HG03460 (cell line): ENCODE measurements around the gene ENAH.
"Not testable (repeated sequence)": the region's sequence is repeated elsewhere in the genome, so short reads cannot be mapped to it uniquely, and the experiment has no call there.

Experiments used
- ATAC-seq: cut with Tn5 transposase; IDR thresholded peaks from one replicate; pipeline ENCODE4 v1.9.1; 2021; ENCODE audit not compliant: unreplicated experiment

The ENAH gene

DNA sequence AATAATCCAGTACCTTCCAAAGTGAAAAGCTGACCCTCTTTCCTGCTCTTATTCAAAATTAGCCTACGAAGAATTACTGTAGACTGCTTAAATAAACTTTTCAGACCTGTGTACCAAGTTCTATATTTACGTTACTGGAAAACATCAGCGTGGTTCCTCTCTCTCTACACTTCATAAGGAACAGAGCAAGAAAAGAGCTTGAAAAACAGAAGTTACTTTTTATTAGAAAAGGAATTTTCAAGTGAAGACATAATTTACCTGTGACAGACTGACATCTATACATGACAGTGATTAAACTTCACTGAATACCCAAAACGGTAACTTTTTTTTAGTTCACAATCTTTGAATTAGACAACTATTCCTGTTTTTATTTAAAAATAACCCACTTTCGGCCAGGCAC is 2.7 kb downstream of the ENAH start:
- no peak for ATAC-seq

GRCh38 chr1:225645194-225645895 is 7.6 kb downstream of the ENAH start:
- ATAC-seq, result no peak

- no peak for ATAC-seq
Observed at GRCh38 chr1:225644666-225645065, 8.3 kb downstream of the ENAH start.

GRCh38 chr1:225642177-225642576 is 10.7 kb downstream of the ENAH start:
- ATAC-seq, result no peak

DNA sequence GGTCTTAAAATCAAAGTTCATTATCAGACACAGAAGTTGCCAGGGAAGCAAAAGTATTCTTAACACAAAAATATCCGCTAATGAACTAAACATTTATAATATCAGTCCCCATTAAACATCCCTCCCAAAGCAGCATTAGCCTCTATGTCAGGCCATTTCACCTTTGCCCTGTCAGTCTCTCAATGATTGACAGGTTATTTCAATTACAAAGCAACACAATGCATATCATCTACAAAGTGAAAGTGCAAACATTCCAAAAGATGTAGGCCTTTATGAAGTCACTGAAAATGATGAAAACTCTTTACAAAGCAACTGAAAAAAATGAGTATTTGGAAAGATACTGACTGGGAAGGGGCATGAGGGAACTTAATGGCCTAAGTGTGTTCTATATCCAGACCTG is 14.1 kb downstream of the ENAH start:
- ATAC-seq, result no peak

- no peak for ATAC-seq
Observed at GRCh38 chr1:225637651-225638199, 15.2 kb downstream of the ENAH start.

GRCh38 chr1:225636992-225637391 is 15.9 kb downstream of the ENAH start:
- not testable (repeated sequence) for ATAC-seq

DNA sequence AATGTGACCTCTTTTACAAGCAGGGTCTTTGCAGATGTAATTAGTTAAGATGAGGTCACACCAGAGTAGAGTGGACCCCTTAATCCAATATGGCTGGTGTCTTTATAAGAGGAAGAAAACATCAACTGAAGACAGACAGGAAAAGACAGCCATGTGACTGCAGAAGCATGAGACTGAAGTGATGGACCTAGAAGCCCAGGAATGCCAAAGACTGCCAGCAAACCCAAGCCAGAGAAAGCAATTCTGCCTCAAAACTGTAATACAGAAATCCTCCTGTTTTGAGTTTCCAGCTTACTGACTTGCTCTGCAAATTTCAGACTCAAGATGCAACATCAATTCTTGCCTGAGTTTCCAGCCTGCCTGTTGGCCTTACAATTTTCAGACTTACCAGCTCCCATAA is 17.3 kb downstream of the ENAH start:
- no peak for ATAC-seq

GRCh38 chr1:225632836-225633235 is 20.1 kb downstream of the ENAH start:
- not testable (repeated sequence) for ATAC-seq

- ATAC-seq, result no peak
Observed at GRCh38 chr1:225631021-225631663, 21.8 kb downstream of the ENAH start.

DNA sequence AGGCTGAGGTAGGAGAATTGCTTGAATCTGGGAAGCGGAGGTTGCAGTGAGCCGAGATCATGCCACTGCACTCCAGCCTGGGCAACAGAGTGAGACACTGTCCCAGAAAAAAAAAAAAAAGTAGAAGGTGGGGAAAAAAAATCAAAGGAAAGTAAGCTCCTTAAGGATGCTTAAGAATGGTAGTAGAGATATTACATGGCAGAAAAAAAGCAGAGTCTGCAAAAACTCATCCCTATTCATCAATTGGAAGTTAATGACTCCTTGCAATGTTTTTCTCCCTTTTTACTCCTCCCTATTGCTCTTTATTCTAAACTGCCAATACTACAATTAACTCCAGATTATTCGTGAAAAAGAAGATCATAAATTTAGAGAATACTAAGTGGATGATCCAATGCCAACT is 23.4 kb downstream of the ENAH start:
- ATAC-seq, result no peak

GRCh38 chr1:225628794-225629193 is 24.1 kb downstream of the ENAH start:
- not testable (repeated sequence) for ATAC-seq

- no peak for ATAC-seq
Observed at GRCh38 chr1:225627304-225627947, 25.5 kb downstream of the ENAH start.

- no peak for ATAC-seq
Observed at GRCh38 chr1:225626698-225627097, 26.2 kb downstream of the ENAH start.

DNA sequence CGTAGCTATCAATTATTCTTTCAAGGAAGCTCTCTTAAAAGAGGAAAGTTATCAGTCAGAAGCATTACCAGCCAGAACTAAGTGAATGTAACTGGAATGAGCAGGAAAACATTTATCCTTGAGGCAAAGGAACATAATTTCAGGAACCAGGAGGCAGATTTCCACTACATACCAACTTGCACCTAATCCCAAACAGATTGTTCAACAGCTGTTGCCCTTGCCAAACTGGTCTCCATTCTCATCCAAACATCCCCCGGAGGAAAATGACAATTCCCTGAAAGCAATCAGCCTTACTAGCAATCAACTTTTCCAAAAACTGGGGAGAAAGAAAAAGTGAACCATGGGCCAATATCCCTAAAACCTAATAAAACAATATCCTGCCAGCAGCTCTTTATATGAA is 35.0 kb downstream of the ENAH start:
- ATAC-seq, result no peak

DNA sequence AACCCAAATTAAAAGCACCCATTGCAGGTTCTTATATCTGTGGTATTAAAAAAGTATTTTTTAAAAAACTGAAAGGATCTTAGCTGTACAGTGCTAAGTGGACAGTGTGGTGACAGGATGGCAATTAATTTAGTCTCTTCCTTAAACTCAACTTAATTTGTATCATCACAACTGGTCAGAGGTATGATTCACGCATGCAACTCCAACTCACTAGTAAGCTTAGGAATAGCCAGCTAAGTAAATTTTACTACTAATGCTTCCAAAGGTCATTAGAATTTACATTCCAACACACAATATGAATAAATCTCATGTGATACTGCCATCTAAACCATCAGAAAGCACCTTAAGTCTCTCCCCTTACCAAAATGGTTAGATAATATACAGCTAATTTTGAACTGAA is 35.4 kb downstream of the ENAH start:
- no peak for ATAC-seq

GRCh38 chr1:225615403-225615790 is 37.5 kb downstream of the ENAH start:
- ATAC-seq, result not testable (repeated sequence)

- ATAC-seq, result no peak
Observed at GRCh38 chr1:225613006-225613405, 39.9 kb downstream of the ENAH start.

DNA sequence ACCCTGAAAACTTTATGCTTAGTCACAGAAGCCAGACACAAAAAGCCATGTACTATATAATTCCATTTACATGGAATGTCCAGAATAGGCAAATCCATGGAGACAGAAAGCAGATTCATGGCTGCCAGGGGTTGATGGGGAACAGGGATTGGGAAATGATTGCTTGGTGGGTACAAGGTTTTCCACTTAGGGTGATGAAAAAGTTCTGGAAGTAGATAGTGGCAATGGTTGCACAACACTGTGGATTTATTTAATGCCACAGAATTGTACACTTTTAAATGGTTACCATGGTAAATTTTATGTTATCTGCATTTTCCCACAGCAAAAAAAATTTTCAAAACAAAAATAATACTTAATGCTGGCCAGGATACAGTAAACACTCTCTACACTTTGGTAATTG is 40.6 kb downstream of the ENAH start:
- no peak for ATAC-seq

- no peak for ATAC-seq
Observed at GRCh38 chr1:225611537-225612223, 41.2 kb downstream of the ENAH start.

GRCh38 chr1:225610539-225610938 is 42.4 kb downstream of the ENAH start:
- no peak for ATAC-seq
